IPS-20b (cell line): ENCODE measurements around the gene ENOX1.

Experiments
- H3K27ac ChIP-seq: one replicate; pipeline ENCODE4 v1.5.1; 2013; ENCODE audit warnings: low read length
- H3K27me3 ChIP-seq: 2 replicates; pipeline ENCODE4 v1.6.1; 2013; ENCODE audit warnings: mild to moderate bottlenecking, low read length, inconsistent platforms; ENCODE audit not compliant: insufficient read depth
- H3K36me3 ChIP-seq: 2 replicates; pipeline ENCODE4 v1.6.1; 2013; ENCODE audit warnings: low read depth, mild to moderate bottlenecking, inconsistent platforms, low read length, moderate library complexity; ENCODE audit not compliant: insufficient read depth
- H3K4me1 ChIP-seq: 2 replicates; pipeline ENCODE4 v1.6.1; 2013; ENCODE audit warnings: mild to moderate bottlenecking, control low read depth, inconsistent platforms, low read length, moderate library complexity; ENCODE audit not compliant: insufficient read depth
- H3K4me3 ChIP-seq: 2 replicates; pipeline ENCODE4 v1.5.1; 2013; ENCODE audit warnings: mild to moderate bottlenecking, low read length, inconsistent platforms
- H3K9ac ChIP-seq: 2 replicates; pipeline ENCODE4 v1.6.1; 2013; ENCODE audit warnings: low read depth, mild to moderate bottlenecking, inconsistent platforms, low read length, moderate library complexity
- H3K9me3 ChIP-seq: 2 replicates; pipeline ENCODE4 v1.6.1; 2013; ENCODE audit warnings: mild to moderate bottlenecking, low read depth, low read length, inconsistent platforms; ENCODE audit not compliant: insufficient read depth

ENOX1 gene

GRCh38 chr13:43763143-43763759 lies 23.5 kb downstream of the ENOX1 start:
- H3K9me3 ChIP-seq, result no peaks in the 10 kb centered on the region
- H3K9ac ChIP-seq, result no peak overlapping the region
- H3K4me1 ChIP-seq, result peaks cover 11% of the 10 kb centered on the region
- no peaks in the 10 kb centered on the region for H3K27me3 ChIP-seq
- H3K4me3 ChIP-seq, result no peak overlapping the region
- no peak overlapping the region for H3K27ac ChIP-seq
- no peaks in the 10 kb centered on the region for H3K36me3 ChIP-seq

- H3K4me1 ChIP-seq, result peaks cover 11% of the 10 kb centered on the region
- H3K27ac ChIP-seq, result no peak overlapping the region
- no peaks in the 10 kb centered on the region for H3K9me3 ChIP-seq
Measured at GRCh38 chr13:43761616-43762315, 25.0 kb downstream of the ENOX1 start.

DNA sequence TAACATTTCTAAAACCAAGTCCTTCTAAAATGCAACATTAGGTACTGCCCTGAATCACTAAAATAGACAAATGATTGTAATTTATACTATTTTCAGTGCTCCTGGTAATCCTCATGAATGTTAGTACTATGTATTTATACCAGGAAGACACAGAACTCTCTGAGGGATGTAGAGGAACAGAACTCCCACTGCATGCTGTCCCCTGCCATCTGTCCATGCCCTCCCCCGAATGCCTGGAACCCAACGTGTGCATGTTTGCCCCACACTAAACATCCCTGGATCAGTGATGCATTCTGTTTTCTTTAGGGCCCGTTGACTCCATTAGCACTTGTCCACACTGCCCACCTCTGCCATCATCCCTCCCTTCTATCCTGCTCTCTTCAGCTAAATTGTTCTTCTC lies 26.5 kb downstream of the ENOX1 start:
- Histone ChIP-seq H3K27me3 (no peaks in the 10 kb centered on the region), H3K36me3 (no peaks in the 10 kb centered on the region), H3K4me1 (peaks cover 10% of the 10 kb centered on the region), H3K9me3 (no peaks in the 10 kb centered on the region), H3K4me3 (no peak overlapping the region), H3K9ac (no peak overlapping the region), H3K27ac (no peak overlapping the region)

More at GRCh38 chr13:43761616-43762315, 25.0 kb downstream of the ENOX1 start:
- Histone ChIP-seq H3K36me3 (no peaks in the 10 kb centered on the region), H3K27me3 (no peaks in the 10 kb centered on the region), H3K9ac (no peak overlapping the region), H3K4me3 (no peak overlapping the region)

- no peak overlapping the region for H3K9ac ChIP-seq
- no peak overlapping the region for H3K27ac ChIP-seq
- no peaks in the 10 kb centered on the region for H3K9me3 ChIP-seq
- H3K27me3 ChIP-seq, result no peaks in the 10 kb centered on the region
- 0 out of 2 replicates have a peak, but pooled peaks cover under 1% of the 10 kb centered on the region for H3K4me1 ChIP-seq
- no peaks in the 10 kb centered on the region for H3K36me3 ChIP-seq
- no peak overlapping the region for H3K4me3 ChIP-seq
Measured at GRCh38 chr13:43758834-43759233, 27.9 kb downstream of the ENOX1 start.

DNA sequence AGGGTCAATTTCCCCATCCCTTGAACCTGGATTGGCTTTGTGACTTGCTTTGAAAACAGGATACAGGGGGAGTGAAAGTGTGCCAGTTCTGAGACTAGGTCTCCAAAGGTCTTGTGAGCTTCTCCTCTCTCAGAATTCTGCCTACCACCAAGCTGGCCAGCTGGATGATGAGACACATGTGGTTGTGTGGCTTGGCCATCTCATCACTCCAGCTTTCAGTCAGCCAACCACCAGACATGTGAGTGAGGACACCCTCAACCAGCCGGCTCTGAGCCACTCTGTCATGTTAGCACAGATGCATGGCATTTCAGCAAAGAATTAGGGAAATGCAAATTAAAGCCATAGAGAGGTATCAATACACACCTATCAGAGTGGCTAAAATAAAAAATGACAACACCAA lies 29.5 kb downstream of the ENOX1 start:
- no peaks in the 10 kb centered on the region for H3K4me1 ChIP-seq
- H3K9me3 ChIP-seq, result no peaks in the 10 kb centered on the region
- H3K9ac ChIP-seq, result no peak overlapping the region
- H3K27me3 ChIP-seq, result no peaks in the 10 kb centered on the region
- no peaks in the 10 kb centered on the region for H3K36me3 ChIP-seq
- no peak overlapping the region for H3K27ac ChIP-seq
- no peak overlapping the region for H3K4me3 ChIP-seq

GRCh38 chr13:43755844-43756243 lies 30.9 kb downstream of the ENOX1 start:
- Histone ChIP-seq H3K36me3 (no peaks in the 10 kb centered on the region), H3K9ac (no peak overlapping the region), H3K27me3 (no peaks in the 10 kb centered on the region), H3K9me3 (no peaks in the 10 kb centered on the region), H3K4me3 (no peak overlapping the region), H3K4me1 (no peaks in the 10 kb centered on the region), H3K27ac (no peak overlapping the region)

GRCh38 chr13:43751624-43752023 lies 35.1 kb downstream of the ENOX1 start:
- Histone ChIP-seq H3K9ac (no peak overlapping the region), H3K27me3 (no peaks in the 10 kb centered on the region), H3K4me3 (no peak overlapping the region), H3K27ac (no peak overlapping the region), H3K9me3 (no peaks in the 10 kb centered on the region), H3K36me3 (no peaks in the 10 kb centered on the region), H3K4me1 (no peaks in the 10 kb centered on the region)

DNA sequence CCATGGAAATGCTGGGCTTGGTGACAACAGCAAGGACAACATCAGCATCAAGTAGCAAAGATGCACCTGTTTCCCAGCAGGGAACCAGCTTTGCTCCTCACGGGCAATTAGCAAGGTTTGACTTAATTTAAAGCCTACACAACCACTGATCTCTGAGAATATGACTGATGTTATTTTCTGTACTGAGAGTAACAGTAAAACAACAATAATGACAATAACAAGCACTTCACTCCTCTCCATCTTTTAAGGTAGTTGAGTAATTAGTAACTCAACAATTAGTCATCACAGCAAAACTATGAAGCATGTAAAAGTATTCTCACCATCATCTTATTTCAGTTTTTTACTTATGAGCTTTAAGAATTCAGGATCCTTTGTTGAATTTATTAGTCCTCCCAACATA lies 37.3 kb downstream of the ENOX1 start:
- no peaks in the 10 kb centered on the region for H3K9me3 ChIP-seq
- no peak overlapping the region for H3K27ac ChIP-seq
- H3K9ac ChIP-seq, result no peak overlapping the region
- H3K36me3 ChIP-seq, result no peaks in the 10 kb centered on the region
- no peaks in the 10 kb centered on the region for H3K27me3 ChIP-seq
- no peak overlapping the region for H3K4me3 ChIP-seq
- no peaks in the 10 kb centered on the region for H3K4me1 ChIP-seq

GRCh38 chr13:43744261-43745031 lies 42.3 kb downstream of the ENOX1 start:
- Histone ChIP-seq H3K4me3 (no peak overlapping the region), H3K27me3 (no peaks in the 10 kb centered on the region), H3K4me1 (no peaks in the 10 kb centered on the region), H3K27ac (no peak overlapping the region), H3K9me3 (no peaks in the 10 kb centered on the region), H3K36me3 (no peaks in the 10 kb centered on the region), H3K9ac (no peak overlapping the region)

DNA sequence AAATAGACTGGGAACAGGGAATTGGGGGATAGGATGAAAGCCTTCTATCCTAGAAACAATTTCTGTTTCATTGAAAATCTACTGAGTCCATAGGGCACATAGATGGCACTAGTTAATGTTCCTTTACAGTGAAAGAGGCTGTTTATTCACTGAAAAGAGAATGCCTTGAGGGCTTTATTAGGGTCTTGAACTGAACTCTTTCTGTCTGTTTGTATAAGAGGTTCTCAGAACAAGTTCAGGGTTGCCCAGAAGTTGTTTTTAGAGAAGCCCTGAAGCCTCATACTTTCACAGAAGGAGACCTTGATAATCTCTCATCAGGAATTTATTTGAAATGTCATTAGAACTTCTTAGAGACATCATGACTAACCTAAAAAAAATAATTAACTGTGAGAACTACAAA lies 43.9 kb downstream of the ENOX1 start:
- H3K27me3 ChIP-seq, result no peaks in the 10 kb centered on the region
- no peak overlapping the region for H3K27ac ChIP-seq
- H3K36me3 ChIP-seq, result no peaks in the 10 kb centered on the region
- no peaks in the 10 kb centered on the region for H3K4me1 ChIP-seq
- no peak overlapping the region for H3K4me3 ChIP-seq
- no peak overlapping the region for H3K9ac ChIP-seq
- no peaks in the 10 kb centered on the region for H3K9me3 ChIP-seq

- Histone ChIP-seq H3K9me3 (no peaks in the 10 kb centered on the region), H3K4me3 (no peak overlapping the region), H3K4me1 (no peaks in the 10 kb centered on the region), H3K36me3 (no peaks in the 10 kb centered on the region), H3K9ac (no peak overlapping the region), H3K27ac (no peak overlapping the region), H3K27me3 (no peaks in the 10 kb centered on the region)
Measured at GRCh38 chr13:43737392-43737923, 49.3 kb downstream of the ENOX1 start.
